Panc1 (cell line): ENCODE data around the gene CCDC141. TPM values are rescaled to one million over a fixed set of nuclear protein-coding genes. Genes with fewer than 3 reads are reported as not detected.

Experiments
- ATAC-seq: fragments of 200-7000 bp; cut with Tn5 transposase; 2 replicates; pipeline ENCODE4 v1.9.1; 2020; ENCODE audit warnings: mild to moderate bottlenecking, moderate library complexity
- BruUV-seq: library from RNA; stranded (reverse); fragments of 400-500 nt; replicated peaks from 2 replicates; lab custom pipeline; 2021; lab: Mats Ljungman, UMichigan
- CTCF ChIA-PET: fragments of 300-600 bp; sonication (Branson Sonifier 250); formaldehyde crosslinking; loops from one replicate; lab custom pipeline; 2022; ENCODE audit warnings: antibody characterized with exemption; lab: Charles Lee
- POLR2A ChIA-PET: fragments of 300-600 bp; sonication (Branson Sonifier 250); formaldehyde crosslinking; loops from one replicate; lab custom pipeline; 2022; ENCODE audit warnings: antibody characterized with exemption; lab: Charles Lee
- DNase-seq: peaks from one replicate; pipeline ENCODE4 v3.0.0-alpha.2; 2010; ENCODE audit warnings: low read depth, low spot score
- H3K27ac ChIP-seq: 2 replicates; pipeline ENCODE4 v1.5.1; 2011; ENCODE audit warnings: mild to moderate bottlenecking, low read length, inconsistent platforms
- H3K27me3 ChIP-seq: fragments of 200-500 bp; sonication (Bioruptor generic); 2 replicates; pipeline ENCODE4 v1.6.0; 2014; ENCODE audit warnings: low read length, inconsistent platforms; ENCODE audit not compliant: control insufficient read depth, insufficient read depth
- H3K36me3 ChIP-seq: fragments of 200-500 bp; sonication (Bioruptor generic); 2 replicates; pipeline ENCODE4 v1.5.1; 2014; ENCODE audit warnings: inconsistent platforms, mild to moderate bottlenecking, low read length, moderate library complexity; ENCODE audit not compliant: control insufficient read depth, insufficient read depth
- H3K4me1 ChIP-seq: 2 replicates; pipeline ENCODE4 v1.5.1; 2011; ENCODE audit warnings: inconsistent platforms, mild to moderate bottlenecking, low read length, moderate library complexity; ENCODE audit not compliant: control insufficient read depth, insufficient read depth
- H3K4me3 ChIP-seq, 2 experiments: 2 replicates each; pipeline ENCODE4 v1.5.1; 2011 to 2012; ENCODE audit warnings: low read depth in 2 of 2, low read length in 2 of 2, mild to moderate bottlenecking in 2 of 2, inconsistent platforms in 1 of 2, moderate library complexity in 1 of 2
- H3K9me3 ChIP-seq: fragments of 200-500 bp; sonication (Bioruptor generic); 2 replicates; pipeline ENCODE4 v1.5.1; 2014; ENCODE audit warnings: low read depth, mild to moderate bottlenecking, inconsistent platforms, low read length, moderate library complexity; ENCODE audit not compliant: control insufficient read depth, insufficient read depth
- CTCF ChIP-seq: fragments of 450-650 bp; IDR thresholded peaks from 2 replicates; pipeline ENCODE4 v1.5.1; 2017; ENCODE audit warnings: mild to moderate bottlenecking
- POLR2AphosphoS5 ChIP-seq: IDR thresholded peaks from 2 replicates; pipeline ENCODE4 v1.6.1; 2012; ENCODE audit warnings: mild to moderate bottlenecking, low read depth, low read length, moderate library complexity
- REST ChIP-seq, 2 experiments: IDR thresholded peaks; 2 replicates each; pipeline ENCODE4 v1.6.1; 2011 to 2012; ENCODE audit warnings: low read depth in 2 of 2, control low read depth in 1 of 2, low read length in 1 of 2, mild to moderate bottlenecking in 1 of 2, moderate library complexity in 1 of 2; ENCODE audit not compliant: insufficient read depth in 1 of 2
- SIN3A ChIP-seq: IDR thresholded peaks from 2 replicates; pipeline ENCODE4 v1.6.1; 2012; ENCODE audit warnings: low read depth, mild to moderate bottlenecking, low read length, moderate library complexity, borderline replicate concordance; ENCODE audit not compliant: insufficient read depth
- TCF7L2 ChIP-seq: IDR thresholded peaks from 2 replicates; pipeline ENCODE4 v1.6.1; 2011; ENCODE audit warnings: mild to moderate bottlenecking, low read depth, low read length, inconsistent platforms
- in situ Hi-C: cut with HindIII; loops from 2 replicates; pipeline ENCODE4 v1.10.0; 2016; ENCODE audit warnings: low sequenced_read_pairs, low pct_unique_long_range_greater_than_20kb
- intact Hi-C: fragments of 100-400 bp; cut with micrococcal nuclease; formaldehyde crosslinking; loops from one replicate; pipeline ENCODE4 v1.10.0; 2022; ENCODE audit not compliant: unreplicated experiment
- total RNA-seq: library from RNA; stranded (reverse); gene quantifications from one replicate; pipeline ENCODE4 v1.2.1, GENCODE V29; 2021; ENCODE audit not compliant: unreplicated experiment

CCDC141 gene
- total RNA-seq, 1 experiment from 2014 or later = 0.10 TPM

GRCh38 chr2:178811901-178812300 is 238.0 kb downstream of the CCDC141 start:
- no peak for ATAC-seq
- H3K36me3 ChIP-seq = no peaks in the 10 kb centered on the region
- no peak for DNase-seq
- in situ Hi-C loops (no loop called here), intact Hi-C loops (no loop called here)
- no peaks in the 10 kb centered on the region for H3K27me3 ChIP-seq
- no TSS peak for BruUV-seq
- H3K9me3 ChIP-seq = no peaks in the 10 kb centered on the region
- CTCF ChIA-PET = no interaction called here
- no peaks in the 10 kb centered on the region for H3K4me1 ChIP-seq
- POLR2A ChIA-PET = no interaction called here
- no peak overlapping the region for H3K27ac ChIP-seq
- TF ChIP-seq CTCF (no peak), POLR2AphosphoS5 (no peak), SIN3A (no peak), REST (IDR thresholded peaks at IDR 0.05; ENCODE audit: insufficient read depth in 1 of 2, low read depth in 2 of 2, low read length in 1 of 2) (no peak), TCF7L2 (no peak)
- no peak overlapping the region for H3K4me3 ChIP-seq

- no peak for DNase-seq
- no peaks in the 10 kb centered on the region for H3K4me1 ChIP-seq
- H3K27me3 ChIP-seq = no peaks in the 10 kb centered on the region
- in situ Hi-C loops (no loop called here), intact Hi-C loops (no loop called here)
- H3K36me3 ChIP-seq = no peaks in the 10 kb centered on the region
- POLR2A ChIA-PET = no interaction called here
- BruUV-seq = no TSS peak
- no peaks in the 10 kb centered on the region for H3K9me3 ChIP-seq
- ATAC-seq = no peak
- no peak for TF ChIP-seq POLR2AphosphoS5
- TF ChIP-seq TCF7L2 = no peak
- no peak for TF ChIP-seq SIN3A
- TF ChIP-seq CTCF = no peak
- no peak for TF ChIP-seq REST (IDR thresholded peaks at IDR 0.05; ENCODE audit: insufficient read depth in 1 of 2, low read depth in 2 of 2, low read length in 1 of 2)
- H3K4me3 ChIP-seq = no peak overlapping the region
- CTCF ChIA-PET = no interaction called here
- H3K27ac ChIP-seq = no peak overlapping the region
Measured at GRCh38 chr2:178811045-178811444, 238.9 kb downstream of the CCDC141 start.
